H1 (cell line): ENCODE results near the gene GMPPA. TPM values are rescaled to one million over a fixed set of nuclear protein-coding genes. Genes with fewer than 3 reads are reported as not detected.

Experiments
- CTCF ChIA-PET: fragments of 300-600 bp; sonication (Branson Sonifier 250); formaldehyde crosslinking; loops from one replicate; lab custom pipeline; 2021; ENCODE audit not compliant: partially characterized antibody; lab: Charles Lee
- POLR2A ChIA-PET: fragments of 300-600 bp; sonication (Branson Sonifier 250); formaldehyde crosslinking; loops from one replicate; lab custom pipeline; 2021; ENCODE audit warnings: inconsistent platforms; ENCODE audit not compliant: partially characterized antibody; lab: Charles Lee
- DNase-seq, 2 experiments: peaks; one replicate each; pipeline versions ENCODE4 v3.0.0 to v3.0.0-alpha.2; 2010 to 2022; ENCODE audit warnings: low spot score in 2 of 2, low read depth in 1 of 2, mixed read lengths in 1 of 2
- FAIRE-seq: peaks from 2 replicates; lab custom pipeline; 2011; peaks lifted over from hg19 to GRCh38; lab: Jason Lieb, UNC
- H2AFZ ChIP-seq: 2 replicates; pipeline ENCODE4 v1.8.1; 2012; ENCODE audit warnings: low read length, inconsistent platforms
- H2AK5ac ChIP-seq: 2 replicates; pipeline ENCODE4 v1.6.1; 2013; ENCODE audit warnings: low read depth, low read length
- H2BK120ac ChIP-seq: replicated peaks from 2 replicates; pipeline ENCODE3; 2013; ENCODE audit warnings: low read depth, low read length, inconsistent platforms
- H2BK12ac ChIP-seq: 2 replicates; pipeline ENCODE4 v1.6.1; 2013; ENCODE audit warnings: low read depth, low read length
- H2BK15ac ChIP-seq: 2 replicates; pipeline ENCODE4 v1.6.1; 2013; ENCODE audit warnings: low read length
- H2BK20ac ChIP-seq: 2 replicates; pipeline ENCODE4 v1.6.1; 2013; ENCODE audit warnings: low read length
- H2BK5ac ChIP-seq: 2 replicates; pipeline ENCODE4 v1.6.1; 2013; ENCODE audit warnings: low read depth, low read length
- H3K14ac ChIP-seq: 2 replicates; pipeline ENCODE4 v1.6.1; 2013; ENCODE audit warnings: inconsistent platforms; ENCODE audit not compliant: insufficient read length
- H3K18ac ChIP-seq: 2 replicates; pipeline ENCODE4 v1.6.1; 2013; ENCODE audit warnings: low read length; ENCODE audit errors: extremely low read depth
- H3K23ac ChIP-seq: 2 replicates; pipeline ENCODE4 v1.6.1; 2013; ENCODE audit warnings: inconsistent platforms; ENCODE audit not compliant: insufficient read length
- H3K23me2 ChIP-seq: 2 replicates; pipeline ENCODE4 v1.6.1; 2013; ENCODE audit warnings: low read depth, low read length
- H3K27ac ChIP-seq: 2 replicates; pipeline ENCODE4 v1.6.1; 2011; ENCODE audit warnings: low read depth, low read length, inconsistent platforms
- H3K27me3 ChIP-seq, 4 experiments: replicated peaks in 1 of 4; 1 replicate in 1 of 4; 2 replicates in 3 of 4; pipeline versions ENCODE4 v1.6.1 to v1.8.1; 2011 to 2013; ENCODE audit warnings: low read length in 3 of 4, mild to moderate bottlenecking in 3 of 4, inconsistent platforms in 2 of 4, mixed read lengths in 2 of 4, moderate library complexity in 1 of 4; ENCODE audit not compliant: control insufficient read depth in 3 of 4, insufficient read depth in 3 of 4; ENCODE audit errors: extremely low read depth in 1 of 4
- H3K36me3 ChIP-seq, 4 experiments: 2 replicates each; pipeline versions ENCODE4 v1.6.1 to v1.8.1; 2011 to 2013; ENCODE audit warnings: mild to moderate bottlenecking in 4 of 4, low read length in 3 of 4, moderate library complexity in 2 of 4, control low read depth in 1 of 4, inconsistent platforms in 1 of 4; ENCODE audit not compliant: insufficient read depth in 4 of 4, control insufficient read depth in 2 of 4
- H3K4ac ChIP-seq: replicated peaks from 2 replicates; pipeline ENCODE3; 2013; ENCODE audit warnings: low read length, low read depth, mixed read lengths, inconsistent platforms; ENCODE audit not compliant: insufficient read length
- H3K4me1 ChIP-seq, 4 experiments: replicated peaks in 1 of 4; 1 replicate in 1 of 4; 2 replicates in 3 of 4; pipeline versions ENCODE4 v1.6.1 to v1.8.1; 2011 to 2013; ENCODE audit warnings: low read length in 3 of 4, inconsistent platforms in 2 of 4, mixed read lengths in 1 of 4; ENCODE audit not compliant: insufficient read depth in 4 of 4, control insufficient read depth in 3 of 4
- H3K4me2 ChIP-seq, 2 experiments: 2 replicates each; pipeline versions ENCODE4 v1.6.1 to v1.8.1; 2011 to 2013; ENCODE audit warnings: low read depth in 2 of 2, low read length in 2 of 2, control low read depth in 1 of 2, inconsistent platforms in 1 of 2, mild to moderate bottlenecking in 1 of 2; ENCODE audit not compliant: insufficient read depth in 1 of 2
- H3K4me3 ChIP-seq, 4 experiments: fragments of 200-600, 300-600 bp in 1 of 4; sonication (generic), shearing (Covaris generic), sonication (Bioruptor Twin) in 1 of 4; 2 replicates each; pipeline versions ENCODE4 v1.5.1 to v1.8.1; 2011 to 2016; ENCODE audit warnings: low read length in 4 of 4, low read depth in 3 of 4, control low read depth in 2 of 4, inconsistent platforms in 2 of 4, mild to moderate bottlenecking in 2 of 4, mixed read lengths in 1 of 4, moderate library complexity in 1 of 4; ENCODE audit not compliant: insufficient read depth in 2 of 4; ENCODE audit errors: extremely low read depth in 1 of 4
- H3K56ac ChIP-seq: replicated peaks from 2 replicates; pipeline ENCODE3; 2013; ENCODE audit warnings: low read depth, mild to moderate bottlenecking, mixed read lengths, low read length, inconsistent platforms; ENCODE audit not compliant: insufficient read length
- H3K79me1 ChIP-seq: 2 replicates; pipeline ENCODE4 v1.6.1; 2013; ENCODE audit warnings: low read depth, low read length, control low read depth
- H3K79me2 ChIP-seq, 2 experiments: 2 replicates each; pipeline versions ENCODE4 v1.6.1 to v1.8.1; 2012 to 2013; ENCODE audit warnings: low read length in 2 of 2, mild to moderate bottlenecking in 2 of 2, inconsistent platforms in 1 of 2; ENCODE audit not compliant: insufficient read depth in 2 of 2, control insufficient read depth in 1 of 2
- H3K9ac ChIP-seq, 4 experiments: replicated peaks in 1 of 4; 1 replicate in 1 of 4; 2 replicates in 3 of 4; pipeline versions ENCODE4 v1.6.1 to v1.8.1; 2011 to 2013; ENCODE audit warnings: low read depth in 3 of 4, low read length in 3 of 4, control low read depth in 2 of 4, mild to moderate bottlenecking in 2 of 4, moderate library complexity in 2 of 4, inconsistent platforms in 1 of 4; ENCODE audit errors: extremely low read depth in 1 of 4
- H3K9me3 ChIP-seq, 2 experiments: 2 replicates each; pipeline versions ENCODE4 v1.6.1 to v1.8.1; 2012 to 2013; ENCODE audit warnings: mild to moderate bottlenecking in 2 of 2, moderate library complexity in 2 of 2, control low read depth in 1 of 2, inconsistent platforms in 1 of 2, low read depth in 1 of 2, low read length in 1 of 2, mixed read lengths in 1 of 2; ENCODE audit not compliant: insufficient read depth in 2 of 2
- H4K20me1 ChIP-seq, 2 experiments: replicated peaks in 1 of 2; 2 replicates each; pipeline versions ENCODE3 to v1.8.1; 2011 to 2013; ENCODE audit warnings: inconsistent platforms in 2 of 2, low read length in 2 of 2, mild to moderate bottlenecking in 1 of 2; ENCODE audit not compliant: insufficient read depth in 2 of 2, control insufficient read depth in 1 of 2
- H4K5ac ChIP-seq: 2 replicates; pipeline ENCODE4 v1.6.1; 2013; ENCODE audit warnings: low read length, low read depth, mixed read lengths, inconsistent platforms; ENCODE audit not compliant: insufficient read length
- H4K8ac ChIP-seq: 2 replicates; pipeline ENCODE4 v1.8.0; 2013; ENCODE audit warnings: mild to moderate bottlenecking, moderate library complexity, low read length, inconsistent platforms; ENCODE audit not compliant: insufficient read depth; ENCODE audit errors: extremely low read depth
- H4K91ac ChIP-seq: replicated peaks from 2 replicates; pipeline ENCODE3; 2013; ENCODE audit warnings: low read length, mixed read lengths, inconsistent platforms; ENCODE audit not compliant: insufficient read length
- ATF2 ChIP-seq: IDR thresholded peaks from 2 replicates; pipeline ENCODE4 v1.6.1; 2012; ENCODE audit warnings: low read length, inconsistent platforms
- ATF3 ChIP-seq: IDR thresholded peaks from 2 replicates; pipeline ENCODE4 v1.6.1; 2011; ENCODE audit warnings: low read depth, mild to moderate bottlenecking, low read length; ENCODE audit not compliant: insufficient read depth
- BACH1 ChIP-seq: IDR thresholded peaks from 2 replicates; pipeline ENCODE4 v1.6.1; 2012; ENCODE audit warnings: low read length, improper control_type of control experiment
- EZH2 ChIP-seq: fragments of 200-600 bp; sonication (generic); IDR thresholded peaks from 2 replicates; pipeline ENCODE4 v1.7.1; 2012; ENCODE audit warnings: low read depth, mild to moderate bottlenecking, moderate library complexity, low read length, inconsistent platforms; ENCODE audit not compliant: severe bottlenecking
- GABPA ChIP-seq: IDR thresholded peaks from 2 replicates; pipeline ENCODE4 v1.6.1; 2011; ENCODE audit warnings: mild to moderate bottlenecking, low read length, moderate library complexity, borderline replicate concordance; ENCODE audit not compliant: insufficient read depth
- KDM1A ChIP-seq: fragments of 200-600, 300-600 bp; sonication (generic); IDR thresholded peaks from 2 replicates; pipeline ENCODE4 v1.7.1; 2016; ENCODE audit warnings: mild to moderate bottlenecking, low read length, borderline replicate concordance
- PHF8 ChIP-seq: fragments of 200-600 bp; sonication (generic); conservative IDR thresholded peaks from 2 replicates; pipeline ENCODE4 v1.7.1; 2012; ENCODE audit warnings: low read depth, mild to moderate bottlenecking, inconsistent platforms, low read length, moderate library complexity
- TEAD4 ChIP-seq: IDR thresholded peaks from 2 replicates; pipeline ENCODE4 v1.6.1; 2012; ENCODE audit warnings: low read depth, low read length, inconsistent platforms, mixed read lengths
- WGBS, 2 experiments: shearing (Covaris generic) in 1 of 2; methylation state at CpG; one replicate each; pipeline versions ENCODE4 v1.1.6 to v1.1.7; 2013 to 2015; ENCODE audit warnings: low lambda C conversion rate in 2 of 2, mixed read lengths in 2 of 2, inconsistent platforms in 1 of 2, low coverage in 1 of 2, missing lambda C conversion rate in 1 of 2; ENCODE audit not compliant: insufficient replicate concordance in 2 of 2, insufficient coverage in 1 of 2, insufficient read length in 1 of 2; ENCODE audit errors: extremely low coverage in 1 of 2, missing lambda C conversion rate in 1 of 2; 5-methylcytosine and 5-hydroxymethylcytosine counted together
- polyA plus RNA-seq, 7 experiments: library from polyadenylated mRNA; depleted of rRNA in 3 of 7; stranded (reverse) in 5 of 7; unstranded in 2 of 7; fragments of >200 nt in 5 of 7; fragments of 200-250 nt in 2 of 7; gene quantifications; 1 replicate in 5 of 7; 2 replicates in 1 of 7; 4 replicates in 1 of 7; pipeline versions ENCODE4 v1.2.1 to v1.2.3, GENCODE V29; 2011 to 2013; ENCODE audit warnings: missing spikeins in 2 of 7, mixed read lengths in 2 of 7
- total RNA-seq: library from RNA; stranded (reverse); fragmentation: NEBNext Ultra II Directional; extraction: Animal tissue kit (Norgen Biotek cat#: 25700); gene quantifications from 2 replicates; pipeline ENCODE4 v1.2.1, GENCODE V29; 2021

Gene GMPPA
- total and polyA plus RNA-seq, 2 of the 8 experiments (the other 6 are each of a cell fraction or from before 2014, with no cell fraction given) = 34.3 to 98.8 TPM

GRCh38 chr2:219451661-219452360 lies 46.9 kb upstream of the GMPPA start:
- no peak overlapping the region for H2BK120ac ChIP-seq
- no peak overlapping the region for H4K8ac ChIP-seq
- FAIRE-seq (no peak), DNase-seq (no peak)
- no peak overlapping the region for H3K27ac ChIP-seq
- no peak overlapping the region for H2AFZ ChIP-seq
- H4K91ac ChIP-seq = no peak overlapping the region
- H4K20me1 ChIP-seq = peaks cover 2 to 5% of the 10 kb centered on the region in 2 experiments
- H3K4ac ChIP-seq = no peak overlapping the region
- H3K23ac ChIP-seq = no peak overlapping the region
- no peaks in the 10 kb centered on the region for H3K9me3 ChIP-seq
- no peaks in the 10 kb centered on the region for H3K79me2 ChIP-seq
- H2BK15ac ChIP-seq = no peak overlapping the region
- ChIA-PET POLR2A (interaction anchor here (0.6 to 0.7 kb wide), 2 partner anchors 12 to 47 kb away, joined by 3 read pairs; no protein-coding TSS in a partner anchor), CTCF (interaction anchor here (0.6 to 113.1 kb wide), 4 partner anchors 6 to 553 kb away, joined by 3 to 7248 read pairs (median 3660); partner anchors contain the start of genes ASIC4, CHPF, DES and GMPPA)
- peaks cover 0 to 26% (median 7%) of the 10 kb centered on the region in 4 experiments; a peak in 6 of 7 replicates for H3K4me1 ChIP-seq
- no peak overlapping the region for H3K14ac ChIP-seq
- WGBS, 2 experiments = 91% methylated on average over 18 of the region's 18 CpGs; no CpG with 5 or more reads in 1 of the 2 experiments
- no peak overlapping the region for H3K18ac ChIP-seq
- H2BK12ac ChIP-seq = no peak overlapping the region
- H3K4me3 ChIP-seq = no peak overlapping the region
- no peak overlapping the region for H3K56ac ChIP-seq
- H2BK5ac ChIP-seq = no peak overlapping the region
- H3K23me2 ChIP-seq = peaks cover 5% of the 10 kb centered on the region; the same call in 1 of the 2 replicates
- no peak overlapping the region for H2BK20ac ChIP-seq
- no peaks in the 10 kb centered on the region for H3K79me1 ChIP-seq
- H2AK5ac ChIP-seq = no peak overlapping the region
- no peaks in the 10 kb centered on the region for H3K36me3 ChIP-seq
- no peak overlapping the region for H3K4me2 ChIP-seq
- no peak overlapping the region for H4K5ac ChIP-seq
- H3K27me3 ChIP-seq = peaks cover 6 to 23% (median 19%) of the 10 kb centered on the region in 4 experiments
- TF ChIP-seq PHF8 (no peak), EZH2 (no peak), TEAD4 (no peak), GABPA (no peak), BACH1 (no peak), ATF3 (no peak), KDM1A (no peak), ATF2 (no peak)
- no peak overlapping the region for H3K9ac ChIP-seq
